A549 (cell line): ENCODE measurements around the gene METTL16.
A peak's percentile ranks its signal among the peaks of the same experiment; 100 is the strongest.

Source experiments
- CBX2 ChIP-seq: fragments of 200-600 bp; sonication (generic); IDR thresholded peaks from 2 replicates; pipeline ENCODE4 v1.6.1; 2016; ENCODE audit warnings: low read depth, mild to moderate bottlenecking, borderline replicate concordance
- CTCF ChIP-seq: fragments of >200 bp; sonication (Bioruptor Twin); formaldehyde crosslinking; IDR thresholded peaks from 3 replicates; pipeline ENCODE4 v1.5.1; 2016
- FOSL2 ChIP-seq, 2 experiments: fragments of 450-650 bp in 1 of 2; fragments of >200 bp in 1 of 2; sonication (Bioruptor Twin) in 1 of 2; formaldehyde crosslinking; IDR thresholded peaks; 2 replicates each; pipeline versions ENCODE4 v1.5.0 to v1.6.1; 2016 to 2020; ENCODE audit warnings: mild to moderate bottlenecking in 1 of 2, moderate library complexity in 1 of 2
- RFX5 ChIP-seq: fragments of 450-650 bp; IDR thresholded peaks from 2 replicates; pipeline ENCODE4 v1.7.1; 2014; ENCODE audit warnings: antibody characterized with exemption, mild to moderate bottlenecking, moderate library complexity
- TF ChIP-seq, protein P1 (sequence below): IDR thresholded peaks from 2 replicates; pipeline ENCODE4 v1.6.1; 2012

- TF ChIP-seq CBX2 (no peak), RFX5 (no peak), CTCF (0 out of 3 replicates have a peak, but pooled peaks have one; percentile 14), FOSL2 (IDR thresholded peaks at IDR 0.05) (no peak), FOSL2 (CRISPR knock-in tag; IDR thresholded peaks at IDR 0.05) (no peak)
- TF ChIP-seq, protein P1, sequence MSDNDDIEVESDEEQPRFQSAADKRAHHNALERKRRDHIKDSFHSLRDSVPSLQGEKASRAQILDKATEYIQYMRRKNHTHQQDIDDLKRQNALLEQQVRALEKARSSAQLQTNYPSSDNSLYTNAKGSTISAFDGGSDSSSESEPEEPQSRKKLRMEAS: no peak
These were observed 99.1 kb downstream of the METTL16 start for GRCh38 chr17:2412561-2413021.
